Lower leg skin (tissue), 4 donors: ENCODE measurements around the gene URI1. TPM values are rescaled to one million over a fixed set of nuclear protein-coding genes. Genes with fewer than 3 reads are reported as not detected.

Experiments
- DNase-seq, 2 donors: peaks; one replicate each; pipeline ENCODE4 v3.0.0-alpha.2; 2019; ENCODE audit warnings: low spot score in 2 of 2
- H3K4me3 ChIP-seq: fragments of 200-600 bp; sonication (generic); 2 replicates; pipeline ENCODE4 v1.5.1; 2017; ENCODE audit warnings: mild to moderate bottlenecking, low read depth; ENCODE audit not compliant: poor library complexity, severe bottlenecking
- CTCF ChIP-seq, 3 donors: fragments of 450-650 bp; IDR thresholded peaks; one replicate each; pipeline ENCODE4 v1.5.1; 2016; ENCODE audit warnings: antibody characterized with exemption in 3 of 3, mild to moderate bottlenecking in 3 of 3, moderate library complexity in 2 of 3
- POLR2A ChIP-seq, 2 donors: fragments of 450-650 bp; IDR thresholded peaks; one replicate each; pipeline ENCODE4 v1.6.1; 2016 to 2017; ENCODE audit warnings: antibody characterized with exemption in 2 of 2, mild to moderate bottlenecking in 1 of 2, moderate library complexity in 1 of 2
- WGBS, 2 donors: methylation state at CpG; one replicate each; pipeline ENCODE4 v1.1.5; 2018; 5-methylcytosine and 5-hydroxymethylcytosine counted together
- intact Hi-C: fragments of 100-400 bp; cut with DNase I; formaldehyde crosslinking; loops from one replicate; pipeline ENCODE4 v1.15.0; 2023; ENCODE audit warnings: low total_unique reads
- total RNA-seq, 4 donors: library from RNA; depleted of rRNA; stranded (reverse); fragments of >200 nt; gene quantifications; one replicate each; pipeline ENCODE4 v1.1.0, GENCODE V29; 2016

URI1 gene
- total RNA-seq = 10 to 100 TPM; 36.6 to 66.0 (median 53.9) TPM

- intact Hi-C loops = no loop called here
- TF ChIP-seq POLR2A (IDR thresholded peaks at IDR 0.05) = no peak
- no peak for TF ChIP-seq CTCF (IDR thresholded peaks at IDR 0.05)
- peak within 1 kb of the TSS; percentile 85 for H3K4me3 ChIP-seq
- 0% methylated on average over 35 to 46 of the region's 59 CpGs for WGBS, 2 donors
- peak; percentile 85 to 97 for DNase-seq
These were observed at the start of gene URI1 for GRCh38 chr19:29941828-29942403. URI1 (plus strand) TSS chr19:29942239; CDS start chr19:29942548, 309 bp downstream.

GRCh38 chr19:29893606-29894284 is 48.3 kb upstream of the URI1 start:
- 68 to 71% methylated on average over 11 of the region's 11 CpGs for WGBS, 2 donors
- intact Hi-C loops = no loop called here

GRCh38 chr19:29896802-29897201 is 45.2 kb upstream of the URI1 start:
- WGBS, 2 donors = 63 to 66% methylated on average over 6 of the region's 6 CpGs
- no peak for DNase-seq
- no peak for TF ChIP-seq POLR2A (IDR thresholded peaks at IDR 0.05)
- TF ChIP-seq CTCF (IDR thresholded peaks at IDR 0.05) = no peak
- intact Hi-C loops = no loop called here
- no peak overlapping the region for H3K4me3 ChIP-seq

More at GRCh38 chr19:29893606-29894284, 48.3 kb upstream of the URI1 start:
- TF ChIP-seq POLR2A (IDR thresholded peaks at IDR 0.05) (no peak), CTCF (IDR thresholded peaks at IDR 0.05) (no peak)
- no peak overlapping the region for H3K4me3 ChIP-seq
- DNase-seq = no peak

GRCh38 chr19:29897466-29897865 is 44.6 kb upstream of the URI1 start:
- 56 to 66% methylated on average over 3 of the region's 3 CpGs for WGBS, 2 donors
- intact Hi-C loops = no loop called here
- no peak for TF ChIP-seq POLR2A (IDR thresholded peaks at IDR 0.05)
- TF ChIP-seq CTCF (IDR thresholded peaks at IDR 0.05) = no peak
- H3K4me3 ChIP-seq = no peak overlapping the region
- DNase-seq = no peak

GRCh38 chr19:29904017-29904416 is 38.0 kb upstream of the URI1 start:
- no peak overlapping the region for H3K4me3 ChIP-seq
- intact Hi-C loops = no loop called here
- no peak for DNase-seq
- TF ChIP-seq CTCF (IDR thresholded peaks at IDR 0.05) (no peak), POLR2A (IDR thresholded peaks at IDR 0.05) (no peak)
- WGBS, 2 donors = 78 to 80% methylated on average over 2 of the region's 2 CpGs
